ENCODE measurements around the gene TMEM182. TPM values are rescaled to one million over a fixed set of nuclear protein-coding genes. Genes with fewer than 3 reads are reported as not detected.

TMEM182 gene
- total RNA-seq, 2 donors from 2014 or later: 2.5 to 3.1 TPM

DNA sequence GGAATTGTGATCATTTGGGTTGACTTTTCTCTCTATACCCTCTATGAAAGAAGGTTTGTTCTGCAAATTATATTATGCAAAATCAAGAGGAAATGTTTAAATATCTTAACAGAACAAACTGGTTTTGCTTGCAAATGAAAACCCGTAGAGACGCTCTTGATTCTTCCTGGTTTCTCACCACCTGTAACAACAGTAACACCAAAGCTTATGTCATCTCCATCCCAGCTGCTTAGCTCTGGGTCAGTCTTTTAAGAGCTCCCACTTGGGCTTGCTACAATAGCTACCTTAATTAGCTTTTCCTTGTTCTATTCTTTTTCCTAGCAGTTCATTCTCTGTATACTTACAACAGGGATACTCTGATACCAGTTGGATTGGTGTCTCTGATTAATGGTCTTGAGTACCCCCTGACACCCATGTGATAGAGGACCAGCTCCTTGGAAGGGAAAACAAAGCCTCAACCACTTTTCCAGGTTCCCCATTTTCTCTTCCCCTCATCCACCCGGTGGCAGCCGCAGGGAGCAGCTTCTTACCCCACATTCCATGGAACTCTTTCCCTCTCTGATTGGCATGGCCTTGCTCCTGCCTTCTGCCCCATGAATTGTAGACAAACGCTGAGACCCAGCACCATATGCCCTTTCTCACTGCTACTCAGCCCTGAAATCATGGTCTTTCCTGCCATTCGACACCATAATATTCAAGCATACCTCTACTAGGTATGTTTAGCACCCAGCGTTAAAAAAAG, 27.7 kb downstream of the TMEM182 start:
- Histone ChIP-seq H3K4me3 (no peak overlapping the region), H3K9me3 (no peaks in the 10 kb centered on the region), H3K27ac (no peak overlapping the region), H3K36me3 (no peaks in the 10 kb centered on the region), H3K27me3 (replicated peaks; ENCODE audit: insufficient read depth) (no peaks in the 10 kb centered on the region), H3K4me1 (ENCODE audit: control insufficient read depth in 1 of 2, low read depth in 2 of 2) (peaks cover 7 to 16% of the 10 kb centered on the region in 2 donors)
- TF ChIP-seq, protein P1, sequence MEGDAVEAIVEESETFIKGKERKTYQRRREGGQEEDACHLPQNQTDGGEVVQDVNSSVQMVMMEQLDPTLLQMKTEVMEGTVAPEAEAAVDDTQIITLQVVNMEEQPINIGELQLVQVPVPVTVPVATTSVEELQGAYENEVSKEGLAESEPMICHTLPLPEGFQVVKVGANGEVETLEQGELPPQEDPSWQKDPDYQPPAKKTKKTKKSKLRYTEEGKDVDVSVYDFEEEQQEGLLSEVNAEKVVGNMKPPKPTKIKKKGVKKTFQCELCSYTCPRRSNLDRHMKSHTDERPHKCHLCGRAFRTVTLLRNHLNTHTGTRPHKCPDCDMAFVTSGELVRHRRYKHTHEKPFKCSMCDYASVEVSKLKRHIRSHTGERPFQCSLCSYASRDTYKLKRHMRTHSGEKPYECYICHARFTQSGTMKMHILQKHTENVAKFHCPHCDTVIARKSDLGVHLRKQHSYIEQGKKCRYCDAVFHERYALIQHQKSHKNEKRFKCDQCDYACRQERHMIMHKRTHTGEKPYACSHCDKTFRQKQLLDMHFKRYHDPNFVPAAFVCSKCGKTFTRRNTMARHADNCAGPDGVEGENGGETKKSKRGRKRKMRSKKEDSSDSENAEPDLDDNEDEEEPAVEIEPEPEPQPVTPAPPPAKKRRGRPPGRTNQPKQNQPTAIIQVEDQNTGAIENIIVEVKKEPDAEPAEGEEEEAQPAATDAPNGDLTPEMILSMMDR (IDR thresholded peaks at IDR 0.05): no peak
- no peak for ATAC-seq (ENCODE audit: insufficient number of reproducible peaks, low FRiP score, low read depth)
- no peak for DNase-seq (ENCODE audit: low spot score)

DNA sequence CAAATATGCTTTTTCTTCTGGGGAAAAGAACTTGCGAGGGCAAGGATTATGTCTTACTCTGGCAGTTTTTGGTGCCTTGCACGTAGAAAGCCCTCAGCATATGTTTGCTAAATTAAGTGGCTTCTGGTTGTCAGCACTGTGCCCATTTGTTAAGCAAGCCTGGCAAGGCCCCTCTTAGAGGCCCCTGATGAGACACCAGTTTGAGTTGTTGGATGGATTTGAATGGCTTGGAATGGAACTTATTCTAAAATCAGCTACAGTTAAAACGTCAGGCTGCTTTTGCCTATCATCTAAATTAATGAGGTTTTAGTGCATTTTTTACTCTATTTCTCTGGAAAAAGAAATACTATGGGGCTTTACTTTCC, 28.2 kb downstream of the TMEM182 start:
- DNase-seq (ENCODE audit: low spot score) (no peak), ATAC-seq (ENCODE audit: insufficient number of reproducible peaks, low FRiP score, low read depth) (no peak)
- H3K4me1 ChIP-seq (ENCODE audit: control insufficient read depth in 1 of 2, low read depth in 2 of 2): peaks cover 7 to 16% of the 10 kb centered on the region in 2 donors
- no peaks in the 10 kb centered on the region for H3K36me3 ChIP-seq
- H3K4me3 ChIP-seq: no peak overlapping the region
- TF ChIP-seq, protein P1 (IDR thresholded peaks at IDR 0.05): no peak
- H3K27me3 ChIP-seq (replicated peaks; ENCODE audit: insufficient read depth): no peaks in the 10 kb centered on the region
- H3K9me3 ChIP-seq: no peaks in the 10 kb centered on the region
- H3K27ac ChIP-seq: no peak overlapping the region

DNA sequence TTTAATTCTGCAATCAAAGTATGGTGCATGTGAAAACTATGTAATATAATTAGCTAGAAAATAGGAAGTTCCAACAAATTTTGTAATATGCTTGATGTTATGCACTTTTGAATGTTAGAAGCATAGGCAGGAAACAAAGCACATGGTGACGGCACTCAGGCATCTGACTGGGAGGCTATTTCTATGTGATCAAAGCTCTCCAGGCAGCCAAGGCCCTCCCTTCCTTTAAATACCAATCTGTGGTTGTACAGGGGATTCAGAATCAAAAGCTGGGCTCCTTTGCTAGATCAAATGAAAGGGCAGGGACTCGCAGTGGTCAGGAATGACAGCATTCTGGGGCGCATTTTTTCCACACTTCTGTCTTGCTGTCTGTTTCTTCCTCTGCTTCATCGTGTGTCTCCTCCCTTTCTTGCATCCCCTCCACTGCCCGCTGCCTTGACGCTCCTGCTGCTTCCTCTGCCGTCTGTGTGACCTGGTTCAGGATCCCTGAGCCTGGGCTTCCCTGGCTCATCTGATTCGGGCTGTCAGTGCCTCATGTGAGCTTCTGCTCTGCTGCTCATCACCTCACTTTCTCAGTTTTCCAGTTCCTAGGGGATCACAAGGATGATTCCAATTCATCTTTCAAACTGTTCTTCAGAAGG, 30.9 kb downstream of the TMEM182 start:
- Histone ChIP-seq H3K4me1 (ENCODE audit: control insufficient read depth in 1 of 2, low read depth in 2 of 2) (peaks cover 7 to 16% of the 10 kb centered on the region in 2 donors), H3K27ac (no peak overlapping the region), H3K4me3 (no peak overlapping the region), H3K27me3 (replicated peaks; ENCODE audit: insufficient read depth) (no peaks in the 10 kb centered on the region), H3K36me3 (no peaks in the 10 kb centered on the region), H3K9me3 (no peaks in the 10 kb centered on the region)
- DNase-seq (ENCODE audit: low spot score) (no peak), ATAC-seq (ENCODE audit: insufficient number of reproducible peaks, low FRiP score, low read depth) (no peak)
- TF ChIP-seq, protein P1 (IDR thresholded peaks at IDR 0.05): no peak

DNA sequence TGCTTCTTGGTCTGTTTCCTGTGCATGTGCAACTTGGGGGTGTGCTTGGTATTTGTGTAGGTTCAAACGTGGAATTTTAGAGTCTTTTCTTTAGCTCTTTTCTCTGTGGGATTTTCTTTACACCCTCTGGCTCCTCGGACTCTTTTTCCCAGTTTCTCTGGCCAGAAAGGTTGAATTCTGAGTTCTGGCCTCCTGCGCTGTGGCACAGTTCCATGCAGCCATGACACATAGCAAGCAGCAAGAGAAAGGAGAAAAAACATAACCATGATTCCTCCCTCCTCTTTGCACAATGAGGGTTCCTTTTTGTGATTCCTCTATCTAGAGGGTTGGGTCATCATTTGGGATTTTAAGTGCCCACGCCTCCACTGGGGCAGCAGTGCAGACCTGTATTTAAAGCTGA, 33.8 kb downstream of the TMEM182 start:
- no peaks in the 10 kb centered on the region for H3K27me3 ChIP-seq (replicated peaks; ENCODE audit: insufficient read depth)
- no peak overlapping the region for H3K27ac ChIP-seq
- H3K36me3 ChIP-seq: no peaks in the 10 kb centered on the region
- no peaks in the 10 kb centered on the region for H3K4me1 ChIP-seq (ENCODE audit: control insufficient read depth in 1 of 2, low read depth in 2 of 2)
- H3K9me3 ChIP-seq: peaks cover 6% of the 10 kb centered on the region
- DNase-seq (ENCODE audit: low spot score) (no peak), ATAC-seq (ENCODE audit: insufficient number of reproducible peaks, low FRiP score, low read depth) (no peak)
- no peak overlapping the region for H3K4me3 ChIP-seq
- TF ChIP-seq, protein P1 (IDR thresholded peaks at IDR 0.05): no peak

DNA sequence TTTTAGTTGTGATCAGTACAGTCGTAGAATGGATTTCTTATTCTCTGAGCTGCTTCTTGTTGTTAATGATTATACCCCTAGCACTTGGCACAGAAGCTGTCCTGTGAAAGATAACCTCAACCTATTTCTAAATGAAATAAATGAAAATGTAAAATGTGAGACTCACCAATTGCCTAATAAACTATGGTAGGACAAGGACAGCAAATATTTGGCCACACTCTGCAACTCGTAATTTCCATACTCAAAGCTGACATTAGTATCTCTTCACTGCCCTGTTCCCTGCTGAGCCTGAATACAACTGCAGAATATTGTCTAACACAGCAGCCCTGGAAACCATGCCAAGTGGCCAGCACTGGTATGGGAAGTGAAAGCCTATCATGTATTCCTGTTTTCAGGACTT, 34.5 kb downstream of the TMEM182 start:
- Histone ChIP-seq H3K36me3 (no peaks in the 10 kb centered on the region), H3K27ac (no peak overlapping the region), H3K27me3 (replicated peaks; ENCODE audit: insufficient read depth) (no peaks in the 10 kb centered on the region), H3K9me3 (peaks cover 6% of the 10 kb centered on the region), H3K4me1 (ENCODE audit: control insufficient read depth in 1 of 2, low read depth in 2 of 2) (no peaks in the 10 kb centered on the region), H3K4me3 (no peak overlapping the region)
- TF ChIP-seq, protein P1 (IDR thresholded peaks at IDR 0.05): no peak
- DNase-seq (ENCODE audit: low spot score) (no peak), ATAC-seq (ENCODE audit: insufficient number of reproducible peaks, low FRiP score, low read depth) (no peak)

All from thoracic aorta (tissue), 2 donors.